ENCODE results near the gene PRAMEF2.
"Not testable (repeated sequence)": the region's sequence is repeated elsewhere in the genome, so short reads cannot be mapped to it uniquely, and the experiment has no call there.

- not testable (repeated sequence) for TF ChIP-seq ZNF521 (tag by site-specific recombination; IDR thresholded peaks at IDR 0.05); ZNF146 (tag by site-specific recombination; IDR thresholded peaks at IDR 0.05); RBAK (tag by site-specific recombination; IDR thresholded peaks at IDR 0.05); ZNF677 (tag by site-specific recombination; IDR thresholded peaks at IDR 0.05); ZNF214 (tag by site-specific recombination; IDR thresholded peaks at IDR 0.05; ENCODE audit: borderline replicate concordance); TSHZ1 (tag by site-specific recombination; IDR thresholded peaks at IDR 0.05; ENCODE audit: borderline replicate concordance); ZNF571 (tag by site-specific recombination; IDR thresholded peaks at IDR 0.05)
- TF ChIP-seq, protein P1, sequence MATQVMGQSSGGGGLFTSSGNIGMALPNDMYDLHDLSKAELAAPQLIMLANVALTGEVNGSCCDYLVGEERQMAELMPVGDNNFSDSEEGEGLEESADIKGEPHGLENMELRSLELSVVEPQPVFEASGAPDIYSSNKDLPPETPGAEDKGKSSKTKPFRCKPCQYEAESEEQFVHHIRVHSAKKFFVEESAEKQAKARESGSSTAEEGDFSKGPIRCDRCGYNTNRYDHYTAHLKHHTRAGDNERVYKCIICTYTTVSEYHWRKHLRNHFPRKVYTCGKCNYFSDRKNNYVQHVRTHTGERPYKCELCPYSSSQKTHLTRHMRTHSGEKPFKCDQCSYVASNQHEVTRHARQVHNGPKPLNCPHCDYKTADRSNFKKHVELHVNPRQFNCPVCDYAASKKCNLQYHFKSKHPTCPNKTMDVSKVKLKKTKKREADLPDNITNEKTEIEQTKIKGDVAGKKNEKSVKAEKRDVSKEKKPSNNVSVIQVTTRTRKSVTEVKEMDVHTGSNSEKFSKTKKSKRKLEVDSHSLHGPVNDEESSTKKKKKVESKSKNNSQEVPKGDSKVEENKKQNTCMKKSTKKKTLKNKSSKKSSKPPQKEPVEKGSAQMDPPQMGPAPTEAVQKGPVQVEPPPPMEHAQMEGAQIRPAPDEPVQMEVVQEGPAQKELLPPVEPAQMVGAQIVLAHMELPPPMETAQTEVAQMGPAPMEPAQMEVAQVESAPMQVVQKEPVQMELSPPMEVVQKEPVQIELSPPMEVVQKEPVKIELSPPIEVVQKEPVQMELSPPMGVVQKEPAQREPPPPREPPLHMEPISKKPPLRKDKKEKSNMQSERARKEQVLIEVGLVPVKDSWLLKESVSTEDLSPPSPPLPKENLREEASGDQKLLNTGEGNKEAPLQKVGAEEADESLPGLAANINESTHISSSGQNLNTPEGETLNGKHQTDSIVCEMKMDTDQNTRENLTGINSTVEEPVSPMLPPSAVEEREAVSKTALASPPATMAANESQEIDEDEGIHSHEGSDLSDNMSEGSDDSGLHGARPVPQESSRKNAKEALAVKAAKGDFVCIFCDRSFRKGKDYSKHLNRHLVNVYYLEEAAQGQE (tag by site-specific recombination; IDR thresholded peaks at IDR 0.05), result not testable (repeated sequence)
- TF ChIP-seq, protein P2, sequence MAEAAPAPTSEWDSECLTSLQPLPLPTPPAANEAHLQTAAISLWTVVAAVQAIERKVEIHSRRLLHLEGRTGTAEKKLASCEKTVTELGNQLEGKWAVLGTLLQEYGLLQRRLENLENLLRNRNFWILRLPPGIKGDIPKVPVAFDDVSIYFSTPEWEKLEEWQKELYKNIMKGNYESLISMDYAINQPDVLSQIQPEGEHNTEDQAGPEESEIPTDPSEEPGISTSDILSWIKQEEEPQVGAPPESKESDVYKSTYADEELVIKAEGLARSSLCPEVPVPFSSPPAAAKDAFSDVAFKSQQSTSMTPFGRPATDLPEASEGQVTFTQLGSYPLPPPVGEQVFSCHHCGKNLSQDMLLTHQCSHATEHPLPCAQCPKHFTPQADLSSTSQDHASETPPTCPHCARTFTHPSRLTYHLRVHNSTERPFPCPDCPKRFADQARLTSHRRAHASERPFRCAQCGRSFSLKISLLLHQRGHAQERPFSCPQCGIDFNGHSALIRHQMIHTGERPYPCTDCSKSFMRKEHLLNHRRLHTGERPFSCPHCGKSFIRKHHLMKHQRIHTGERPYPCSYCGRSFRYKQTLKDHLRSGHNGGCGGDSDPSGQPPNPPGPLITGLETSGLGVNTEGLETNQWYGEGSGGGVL (tag by site-specific recombination; IDR thresholded peaks at IDR 0.05), result not testable (repeated sequence)
- TF ChIP-seq, protein P3, sequence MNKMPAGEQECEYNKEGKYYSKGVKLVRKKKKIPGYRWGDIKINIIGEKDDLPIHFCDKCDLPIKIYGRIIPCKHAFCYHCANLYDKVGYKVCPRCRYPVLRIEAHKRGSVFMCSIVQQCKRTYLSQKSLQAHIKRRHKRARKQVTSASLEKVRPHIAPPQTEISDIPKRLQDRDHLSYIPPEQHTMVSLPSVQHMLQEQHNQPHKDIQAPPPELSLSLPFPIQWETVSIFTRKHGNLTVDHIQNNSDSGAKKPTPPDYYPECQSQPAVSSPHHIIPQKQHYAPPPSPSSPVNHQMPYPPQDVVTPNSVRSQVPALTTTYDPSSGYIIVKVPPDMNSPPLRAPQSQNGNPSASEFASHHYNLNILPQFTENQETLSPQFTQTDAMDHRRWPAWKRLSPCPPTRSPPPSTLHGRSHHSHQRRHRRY (tag by site-specific recombination; IDR thresholded peaks at IDR 0.05), result not testable (repeated sequence)
- TF ChIP-seq, protein P4, sequence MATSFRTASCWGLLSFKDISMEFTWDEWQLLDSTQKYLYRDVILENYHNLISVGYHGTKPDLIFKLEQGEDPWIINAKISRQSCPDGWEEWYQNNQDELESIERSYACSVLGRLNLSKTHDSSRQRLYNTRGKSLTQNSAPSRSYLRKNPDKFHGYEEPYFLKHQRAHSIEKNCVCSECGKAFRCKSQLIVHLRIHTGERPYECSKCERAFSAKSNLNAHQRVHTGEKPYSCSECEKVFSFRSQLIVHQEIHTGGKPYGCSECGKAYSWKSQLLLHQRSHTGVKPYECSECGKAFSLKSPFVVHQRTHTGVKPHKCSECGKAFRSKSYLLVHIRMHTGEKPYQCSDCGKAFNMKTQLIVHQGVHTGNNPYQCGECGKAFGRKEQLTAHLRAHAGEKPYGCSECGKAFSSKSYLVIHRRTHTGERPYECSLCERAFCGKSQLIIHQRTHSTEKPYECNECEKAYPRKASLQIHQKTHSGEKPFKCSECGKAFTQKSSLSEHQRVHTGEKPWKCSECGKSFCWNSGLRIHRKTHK (tag by site-specific recombination; IDR thresholded peaks at IDR 0.05), result not testable (repeated sequence)
These were observed 6.4 kb downstream of the PRAMEF2 start for GRCh38 chr1:12863131-12863880.
